Lower leg skin (tissue), 4 donors: ENCODE measurements around the gene ANXA11. TPM values are rescaled to one million over a fixed set of nuclear protein-coding genes. Genes with fewer than 3 reads are reported as not detected.
"Not testable (repeated sequence)": the region's sequence is repeated elsewhere in the genome, so short reads cannot be mapped to it uniquely, and the experiment has no call there.

ENCODE experiments used
- DNase-seq, 2 donors: peaks; one replicate each; pipeline ENCODE4 v3.0.0-alpha.2; 2019; ENCODE audit warnings: low spot score in 2 of 2
- H3K4me3 ChIP-seq: fragments of 200-600 bp; sonication (generic); 2 replicates; pipeline ENCODE4 v1.5.1; 2017; ENCODE audit warnings: mild to moderate bottlenecking, low read depth; ENCODE audit not compliant: poor library complexity, severe bottlenecking
- CTCF ChIP-seq, 3 donors: fragments of 450-650 bp; IDR thresholded peaks; one replicate each; pipeline ENCODE4 v1.5.1; 2016; ENCODE audit warnings: antibody characterized with exemption in 3 of 3, mild to moderate bottlenecking in 3 of 3, moderate library complexity in 2 of 3
- POLR2A ChIP-seq, 2 donors: fragments of 450-650 bp; IDR thresholded peaks; one replicate each; pipeline ENCODE4 v1.6.1; 2016 to 2017; ENCODE audit warnings: antibody characterized with exemption in 2 of 2, mild to moderate bottlenecking in 1 of 2, moderate library complexity in 1 of 2
- WGBS, 2 donors: methylation state at CpG; one replicate each; pipeline ENCODE4 v1.1.5; 2018; 5-methylcytosine and 5-hydroxymethylcytosine counted together
- intact Hi-C: fragments of 100-400 bp; cut with DNase I; formaldehyde crosslinking; loops from one replicate; pipeline ENCODE4 v1.15.0; 2023; ENCODE audit warnings: low total_unique reads
- total RNA-seq, 4 donors: library from RNA; depleted of rRNA; stranded (reverse); fragments of >200 nt; gene quantifications; one replicate each; pipeline ENCODE4 v1.1.0, GENCODE V29; 2016

The ANXA11 gene
- total RNA-seq, 4 donors from 2014 or later, result 68.4 to 109 (median 100) TPM

GRCh38 chr10:80207768-80208370 lies 2.5 kb upstream of the ANXA11 start:
- intact Hi-C loops, result loop anchor here (5.0 kb wide), 1 partner anchor 56 kb away; no protein-coding TSS in a partner anchor
- no peak for DNase-seq
- 79 to 85% methylated on average over 15 of the region's 15 CpGs for WGBS, 2 donors
- H3K4me3 ChIP-seq, result no peak overlapping the region
- no peak for TF ChIP-seq POLR2A (IDR thresholded peaks at IDR 0.05)
- no peak for TF ChIP-seq CTCF (IDR thresholded peaks at IDR 0.05)

- TF ChIP-seq POLR2A (IDR thresholded peaks at IDR 0.05) (no peak), CTCF (IDR thresholded peaks at IDR 0.05) (no peak)
- H3K4me3 ChIP-seq, result no peak overlapping the region
- intact Hi-C loops, result loop anchor here (5.0 kb wide), 1 partner anchor 54 kb away; no protein-coding TSS in a partner anchor
- no peak for DNase-seq
- WGBS, 2 donors, result 86 to 89% methylated on average over 3 of the region's 3 CpGs
These were observed 929 bp upstream of the ANXA11 start for GRCh38 chr10:80206277-80206655.

GRCh38 chr10:80204677-80205476 lies 460 bp downstream of the ANXA11 start:
- TF ChIP-seq POLR2A (IDR thresholded peaks at IDR 0.05) (no peak), CTCF (IDR thresholded peaks at IDR 0.05) (no peak)
- peak overlapping the region; percentile 93 for H3K4me3 ChIP-seq
- intact Hi-C loops, result loop anchor here (5.0 kb wide), 1 partner anchor 53 kb away; no protein-coding TSS in a partner anchor
- DNase-seq, result no peak
- 0 to 1% methylated on average over 19 to 46 of the region's 66 CpGs for WGBS, 2 donors

- TF ChIP-seq POLR2A (IDR thresholded peaks at IDR 0.05), result no peak
- WGBS, 2 donors, result 3 to 4% methylated on average over 11 of the region's 11 CpGs
- intact Hi-C loops, result no loop called here
- peak overlapping the region; percentile 93 for H3K4me3 ChIP-seq
- DNase-seq, result no peak
These were observed 1.3 kb downstream of the ANXA11 start for GRCh38 chr10:80203835-80204676.

GRCh38 chr10:80202934-80203834 lies 2.2 kb downstream of the ANXA11 start:
- intact Hi-C loops, result no loop called here
- DNase-seq, result peak in 1 of 2 donors; percentile 69
- WGBS, 2 donors, result 30 to 31% methylated on average over 14 of the region's 14 CpGs
- no peak for TF ChIP-seq CTCF (IDR thresholded peaks at IDR 0.05)
- no peak for TF ChIP-seq POLR2A (IDR thresholded peaks at IDR 0.05)
- no peak overlapping the region for H3K4me3 ChIP-seq

GRCh38 chr10:80202530-80202929 lies 2.8 kb downstream of the ANXA11 start:
- H3K4me3 ChIP-seq, intact Hi-C loops, DNase-seq: not testable (repeated sequence)
- WGBS, 2 donors, result 49 to 67% methylated on average over 6 of the region's 6 CpGs
